ENCODE data around the gene MAPKAP1.
A peak's percentile ranks its signal among the peaks of the same experiment; 100 is the strongest.

Gene MAPKAP1

GRCh38 chr9:125529589-125530515 lies 177.2 kb downstream of the MAPKAP1 start:
- DNase-seq, result peak; percentile 82

- no peak for DNase-seq
These were observed 177.9 kb downstream of the MAPKAP1 start for GRCh38 chr9:125529107-125529506.

- DNase-seq, result peak; percentile 64
These were observed 179.5 kb downstream of the MAPKAP1 start for GRCh38 chr9:125527471-125528002.

GRCh38 chr9:125525921-125526631 lies 180.9 kb downstream of the MAPKAP1 start:
- no peak for DNase-seq

- DNase-seq, result peak; percentile 26
These were observed 182.2 kb downstream of the MAPKAP1 start for GRCh38 chr9:125524583-125525355.

GRCh38 chr9:125523681-125524080 lies 183.3 kb downstream of the MAPKAP1 start:
- DNase-seq, result no peak

GRCh38 chr9:125522328-125522725 lies 184.7 kb downstream of the MAPKAP1 start:
- peak; percentile 30 for DNase-seq

GRCh38 chr9:125521462-125522327 lies 185.3 kb downstream of the MAPKAP1 start:
- DNase-seq, result peak; percentile 88

GRCh38 chr9:125519734-125520133 lies 187.3 kb downstream of the MAPKAP1 start:
- DNase-seq, result no peak

- DNase-seq, result no peak
These were observed 189.4 kb downstream of the MAPKAP1 start for GRCh38 chr9:125517577-125517976.

- no peak for DNase-seq
These were observed 190.7 kb downstream of the MAPKAP1 start for GRCh38 chr9:125515983-125516940.

- no peak for DNase-seq
These were observed 191.7 kb downstream of the MAPKAP1 start for GRCh38 chr9:125515281-125515680.

- DNase-seq, result no peak
These were observed 192.5 kb downstream of the MAPKAP1 start for GRCh38 chr9:125514468-125514867.

- peak; percentile 69 for DNase-seq
These were observed 193.2 kb downstream of the MAPKAP1 start for GRCh38 chr9:125513668-125514413.

- DNase-seq, result no peak
These were observed 193.7 kb downstream of the MAPKAP1 start for GRCh38 chr9:125513303-125513667.

- DNase-seq, result no peak
These were observed 195.0 kb downstream of the MAPKAP1 start for GRCh38 chr9:125511789-125512660.

GRCh38 chr9:125510980-125511379 lies 196.0 kb downstream of the MAPKAP1 start:
- DNase-seq, result no peak

GRCh38 chr9:125509476-125509875 lies 197.5 kb downstream of the MAPKAP1 start:
- no peak for DNase-seq

GRCh38 chr9:125508249-125508648 lies 198.8 kb downstream of the MAPKAP1 start:
- no peak for DNase-seq

Data from suppressor macrophage treated with lipopolysaccharide for 4 hours (primary cell).